Measurements from ENCODE around the gene TTN. TPM values are rescaled to one million over a fixed set of nuclear protein-coding genes. Genes with fewer than 3 reads are reported as not detected.

The TTN gene
- total and polyA plus RNA-seq, 2 donors (not counting 1 experiment from before 2014, with no cell fraction given), result 0.14 to 0.33 TPM

DNA sequence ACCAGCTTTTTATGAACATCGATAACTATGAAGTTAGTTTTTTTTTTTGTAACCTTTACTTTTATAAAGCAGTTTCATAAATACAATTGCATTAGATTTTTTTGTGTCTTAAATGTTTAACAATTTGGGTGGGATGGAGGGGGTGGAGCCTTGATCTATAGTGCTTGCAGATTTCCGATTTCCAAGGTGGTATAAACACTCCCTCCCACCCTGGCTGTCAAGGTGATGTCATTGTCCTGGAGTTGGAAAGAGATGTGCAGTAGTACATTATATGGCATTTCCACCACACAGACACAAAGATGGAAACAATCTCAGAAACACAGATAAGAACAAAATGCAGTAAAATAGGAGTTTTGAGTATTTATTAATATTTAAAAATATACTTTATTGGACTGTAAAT lies 114.4 kb downstream of the TTN start:
- no peak overlapping the region for H2AFZ ChIP-seq (ENCODE audit: low read length)
- H3K4me2 ChIP-seq (ENCODE audit: extremely low read depth, insufficient read depth, low read length), result no peak overlapping the region
- TF ChIP-seq, protein P1, sequence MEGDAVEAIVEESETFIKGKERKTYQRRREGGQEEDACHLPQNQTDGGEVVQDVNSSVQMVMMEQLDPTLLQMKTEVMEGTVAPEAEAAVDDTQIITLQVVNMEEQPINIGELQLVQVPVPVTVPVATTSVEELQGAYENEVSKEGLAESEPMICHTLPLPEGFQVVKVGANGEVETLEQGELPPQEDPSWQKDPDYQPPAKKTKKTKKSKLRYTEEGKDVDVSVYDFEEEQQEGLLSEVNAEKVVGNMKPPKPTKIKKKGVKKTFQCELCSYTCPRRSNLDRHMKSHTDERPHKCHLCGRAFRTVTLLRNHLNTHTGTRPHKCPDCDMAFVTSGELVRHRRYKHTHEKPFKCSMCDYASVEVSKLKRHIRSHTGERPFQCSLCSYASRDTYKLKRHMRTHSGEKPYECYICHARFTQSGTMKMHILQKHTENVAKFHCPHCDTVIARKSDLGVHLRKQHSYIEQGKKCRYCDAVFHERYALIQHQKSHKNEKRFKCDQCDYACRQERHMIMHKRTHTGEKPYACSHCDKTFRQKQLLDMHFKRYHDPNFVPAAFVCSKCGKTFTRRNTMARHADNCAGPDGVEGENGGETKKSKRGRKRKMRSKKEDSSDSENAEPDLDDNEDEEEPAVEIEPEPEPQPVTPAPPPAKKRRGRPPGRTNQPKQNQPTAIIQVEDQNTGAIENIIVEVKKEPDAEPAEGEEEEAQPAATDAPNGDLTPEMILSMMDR (conservative IDR thresholded peaks at IDR 0.05 in 1 of 2, IDR thresholded peaks at IDR 0.05 in 1 of 2; ENCODE audit: low read depth in 1 of 2, low read length in 2 of 2), result no peak
- TF ChIP-seq EZH2 (IDR thresholded peaks at IDR 0.05; ENCODE audit: low read length, missing control alignments), result no peak

DNA sequence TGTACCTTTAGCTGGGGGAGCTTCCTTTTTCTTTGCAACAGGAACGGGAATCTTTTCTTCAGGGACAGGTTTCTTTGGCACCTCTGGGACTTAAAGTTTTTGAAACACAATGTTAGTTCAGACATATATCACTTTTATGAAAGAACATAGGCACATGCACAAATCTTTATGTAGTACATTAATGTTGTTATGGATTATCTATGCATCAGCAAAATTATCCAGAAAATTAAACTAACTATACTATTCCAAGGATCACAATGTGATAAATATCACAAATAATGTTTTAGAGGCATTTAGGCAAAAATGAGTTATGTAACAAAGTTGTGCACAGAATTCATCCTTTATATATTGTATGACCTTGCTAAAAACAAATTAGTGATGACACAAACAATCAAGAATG lies 117.4 kb downstream of the TTN start:
- no peaks in the 10 kb centered on the region for H3K79me2 ChIP-seq (ENCODE audit: control insufficient read depth, insufficient read depth, low read length)
- TF ChIP-seq EZH2 (IDR thresholded peaks at IDR 0.05; ENCODE audit: low read length, missing control alignments), result no peak
- TF ChIP-seq, protein P1 (conservative IDR thresholded peaks at IDR 0.05 in 1 of 2, IDR thresholded peaks at IDR 0.05 in 1 of 2; ENCODE audit: low read depth in 1 of 2, low read length in 2 of 2), result no peak
- no peaks in the 10 kb centered on the region for H3K27me3 ChIP-seq (ENCODE audit: control insufficient read depth, insufficient read depth, low read length)
- DNase-seq (ENCODE audit: low read depth in 2 of 2), result no peak
- H3K27ac ChIP-seq (ENCODE audit: insufficient read depth, low read length), result no peak overlapping the region
- no peak overlapping the region for H3K9ac ChIP-seq (ENCODE audit: insufficient read depth, low read length)
- H4K20me1 ChIP-seq (ENCODE audit: control insufficient read depth, extremely low read depth, insufficient read depth, low read length), result no peaks in the 10 kb centered on the region
- H3K4me1 ChIP-seq (ENCODE audit: control insufficient read depth, extremely low read depth, insufficient read depth, low read length), result no peaks in the 10 kb centered on the region
- H2AFZ ChIP-seq (ENCODE audit: low read length), result no peak overlapping the region
- H3K9me3 ChIP-seq (ENCODE audit: control insufficient read depth, insufficient read depth, low read depth, low read length), result no peaks in the 10 kb centered on the region
- H3K36me3 ChIP-seq (ENCODE audit: control insufficient read depth, insufficient read depth, low read length), result no peaks in the 10 kb centered on the region
- H3K4me2 ChIP-seq (ENCODE audit: extremely low read depth, insufficient read depth, low read length), result no peak overlapping the region
- H3K4me3 ChIP-seq (replicated peaks in 1 of 4; ENCODE audit: control extremely low read depth in 1 of 4, insufficient read depth in 1 of 4, low read depth in 3 of 4, low read length in 4 of 4), result no peak overlapping the region

More for the DNA sequence above, 114.4 kb downstream of the TTN start:
- DNase-seq (ENCODE audit: low read depth in 2 of 2), result no peak
- Histone ChIP-seq H3K27me3 (ENCODE audit: control insufficient read depth, insufficient read depth, low read length) (no peaks in the 10 kb centered on the region), H4K20me1 (ENCODE audit: control insufficient read depth, extremely low read depth, insufficient read depth, low read length) (no peaks in the 10 kb centered on the region), H3K9ac (ENCODE audit: insufficient read depth, low read length) (no peak overlapping the region), H3K27ac (ENCODE audit: insufficient read depth, low read length) (no peak overlapping the region), H3K79me2 (ENCODE audit: control insufficient read depth, insufficient read depth, low read length) (no peaks in the 10 kb centered on the region), H3K36me3 (ENCODE audit: control insufficient read depth, insufficient read depth, low read length) (no peaks in the 10 kb centered on the region), H3K4me3 (replicated peaks in 1 of 4; ENCODE audit: control extremely low read depth in 1 of 4, insufficient read depth in 1 of 4, low read depth in 3 of 4, low read length in 4 of 4) (no peak overlapping the region), H3K4me1 (ENCODE audit: control insufficient read depth, extremely low read depth, insufficient read depth, low read length) (no peaks in the 10 kb centered on the region), H3K9me3 (ENCODE audit: control insufficient read depth, insufficient read depth, low read depth, low read length) (no peaks in the 10 kb centered on the region)

DNA sequence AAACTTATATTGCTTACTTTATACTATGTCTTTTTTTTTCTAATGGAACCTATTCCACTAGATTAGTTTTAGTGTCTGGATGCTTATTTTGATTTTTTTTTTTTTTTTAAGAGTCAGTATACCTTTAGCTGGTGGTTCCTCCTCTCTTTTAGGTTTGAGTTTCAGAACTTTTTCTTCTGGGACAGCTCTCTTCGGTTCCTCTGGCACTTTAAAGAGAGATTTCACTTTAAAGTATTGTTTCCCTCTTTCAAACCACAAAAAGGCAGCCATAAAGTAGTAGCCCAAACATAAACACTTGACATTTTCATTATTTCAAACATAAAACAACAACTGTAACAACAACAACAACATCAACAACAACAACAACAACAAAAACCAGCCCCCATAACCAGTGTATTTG lies 123.3 kb downstream of the TTN start:
- H4K20me1 ChIP-seq (ENCODE audit: control insufficient read depth, extremely low read depth, insufficient read depth, low read length), result no peaks in the 10 kb centered on the region
- TF ChIP-seq EZH2 (IDR thresholded peaks at IDR 0.05; ENCODE audit: low read length, missing control alignments), result no peak
- TF ChIP-seq, protein P1 (conservative IDR thresholded peaks at IDR 0.05 in 1 of 2, IDR thresholded peaks at IDR 0.05 in 1 of 2; ENCODE audit: low read depth in 1 of 2, low read length in 2 of 2), result no peak
- no peak for DNase-seq (ENCODE audit: low read depth in 2 of 2)

More for the DNA sequence above, 123.3 kb downstream of the TTN start:
- H3K79me2 ChIP-seq (ENCODE audit: control insufficient read depth, insufficient read depth, low read length), result no peaks in the 10 kb centered on the region
- H3K9me3 ChIP-seq (ENCODE audit: control insufficient read depth, insufficient read depth, low read depth, low read length), result no peaks in the 10 kb centered on the region
- no peaks in the 10 kb centered on the region for H3K27me3 ChIP-seq (ENCODE audit: control insufficient read depth, insufficient read depth, low read length)
- H3K27ac ChIP-seq (ENCODE audit: insufficient read depth, low read length), result no peak overlapping the region
- H3K4me1 ChIP-seq (ENCODE audit: control insufficient read depth, extremely low read depth, insufficient read depth, low read length), result no peaks in the 10 kb centered on the region
- H3K36me3 ChIP-seq (ENCODE audit: control insufficient read depth, insufficient read depth, low read length), result no peaks in the 10 kb centered on the region
- no peak overlapping the region for H3K4me2 ChIP-seq (ENCODE audit: extremely low read depth, insufficient read depth, low read length)
- H3K9ac ChIP-seq (ENCODE audit: insufficient read depth, low read length), result no peak overlapping the region
- no peak overlapping the region for H3K4me3 ChIP-seq (replicated peaks in 1 of 4; ENCODE audit: control extremely low read depth in 1 of 4, insufficient read depth in 1 of 4, low read depth in 3 of 4, low read length in 4 of 4)
- no peak overlapping the region for H2AFZ ChIP-seq (ENCODE audit: low read length)

Measured in fibroblast of lung (primary cell).